Ishikawa (cell line): ENCODE data around the gene HAPLN3.
A peak's percentile ranks its signal among the peaks of the same experiment; 100 is the strongest.

Experiments
- CREB1 ChIP-seq: IDR thresholded peaks from 2 replicates; pipeline ENCODE4 v1.6.1; 2012; ENCODE audit warnings: low read depth
- EP300 ChIP-seq: IDR thresholded peaks from 2 replicates; pipeline ENCODE4 v1.6.1; 2012; ENCODE audit warnings: borderline replicate concordance
- FOXM1 ChIP-seq: IDR thresholded peaks from 2 replicates; pipeline ENCODE4 v1.6.1; 2012; ENCODE audit warnings: low read depth, borderline replicate concordance
- NFIC ChIP-seq: IDR thresholded peaks from 2 replicates; pipeline ENCODE4 v1.6.1; 2012
- RAD21 ChIP-seq: IDR thresholded peaks from 2 replicates; pipeline ENCODE4 v1.6.1; 2012; ENCODE audit warnings: low read depth
- REST ChIP-seq: IDR thresholded peaks from 2 replicates; pipeline ENCODE4 v1.6.1; 2012; ENCODE audit warnings: low read depth, mild to moderate bottlenecking
- TAF1 ChIP-seq: IDR thresholded peaks from 2 replicates; pipeline ENCODE4 v1.6.1; 2012; ENCODE audit warnings: low read depth, mild to moderate bottlenecking
- TEAD4 ChIP-seq: IDR thresholded peaks from 2 replicates; pipeline ENCODE4 v1.6.1; 2012
- USF1 ChIP-seq: IDR thresholded peaks from 2 replicates; pipeline ENCODE4 v1.6.1; 2012
- YY1 ChIP-seq: IDR thresholded peaks from 2 replicates; pipeline ENCODE4 v1.6.1; 2012; ENCODE audit warnings: low read depth

GRCh38 chr15:88920186-88920891, 25.0 kb upstream of the HAPLN3 start:
- TF ChIP-seq REST (no peak), NFIC (peak; percentile 45; the same call in 1 of the 2 replicates), RAD21 (no peak), USF1 (no peak), FOXM1 (no peak), TAF1 (no peak), CREB1 (no peak), EP300 (peak; percentile 62), TEAD4 (0 out of 2 replicates have a peak, but pooled peaks have one; percentile 10), YY1 (no peak)
